GM21576 (cell line): ENCODE results near the gene GPR17.

Experiments
- ATAC-seq: cut with Tn5 transposase; IDR thresholded peaks from one replicate; pipeline ENCODE4 v1.9.1; 2021; ENCODE audit warnings: mild to moderate bottlenecking, moderate library complexity; ENCODE audit not compliant: unreplicated experiment

Gene GPR17

DNA sequence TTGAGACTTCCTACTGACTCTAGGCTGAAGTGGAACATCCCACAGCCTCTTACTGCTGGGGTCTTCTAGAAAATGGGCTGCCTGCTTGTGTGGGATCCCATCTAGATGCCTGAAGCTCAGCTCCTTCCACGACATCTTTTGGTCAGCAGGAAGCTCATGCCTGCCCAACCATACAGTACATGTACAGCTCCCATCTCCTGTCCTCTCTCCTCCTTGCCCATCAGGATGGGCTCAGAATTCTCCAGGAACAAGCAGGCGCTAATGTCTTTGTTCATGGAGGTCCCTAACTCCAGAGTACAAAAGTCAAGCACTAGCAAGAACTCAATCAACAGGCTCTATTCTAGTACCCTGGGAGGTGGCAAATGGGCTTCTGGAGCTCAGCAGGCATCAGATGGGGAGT, 31.7 kb upstream of the GPR17 start:
- ATAC-seq = no peak

DNA sequence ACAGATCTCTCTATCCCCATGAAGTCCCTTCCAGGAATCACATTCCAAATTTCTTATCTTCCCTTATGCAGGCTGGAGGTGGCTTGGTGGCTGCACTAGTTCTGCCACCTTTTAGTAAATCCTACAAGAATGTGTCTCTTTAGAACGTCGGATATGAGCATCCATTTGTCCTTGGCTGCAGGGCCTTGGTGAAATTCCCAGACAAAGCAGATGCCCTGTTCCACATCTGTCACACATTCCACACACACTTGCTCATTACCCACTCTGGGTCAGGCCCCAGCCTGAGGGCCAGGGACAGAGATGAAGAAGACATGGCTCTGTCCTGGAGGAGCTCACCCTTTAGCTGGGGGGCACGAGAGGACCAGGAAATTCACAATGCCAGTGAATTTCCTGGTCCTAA, 31.2 kb upstream of the GPR17 start:
- no peak for ATAC-seq

DNA sequence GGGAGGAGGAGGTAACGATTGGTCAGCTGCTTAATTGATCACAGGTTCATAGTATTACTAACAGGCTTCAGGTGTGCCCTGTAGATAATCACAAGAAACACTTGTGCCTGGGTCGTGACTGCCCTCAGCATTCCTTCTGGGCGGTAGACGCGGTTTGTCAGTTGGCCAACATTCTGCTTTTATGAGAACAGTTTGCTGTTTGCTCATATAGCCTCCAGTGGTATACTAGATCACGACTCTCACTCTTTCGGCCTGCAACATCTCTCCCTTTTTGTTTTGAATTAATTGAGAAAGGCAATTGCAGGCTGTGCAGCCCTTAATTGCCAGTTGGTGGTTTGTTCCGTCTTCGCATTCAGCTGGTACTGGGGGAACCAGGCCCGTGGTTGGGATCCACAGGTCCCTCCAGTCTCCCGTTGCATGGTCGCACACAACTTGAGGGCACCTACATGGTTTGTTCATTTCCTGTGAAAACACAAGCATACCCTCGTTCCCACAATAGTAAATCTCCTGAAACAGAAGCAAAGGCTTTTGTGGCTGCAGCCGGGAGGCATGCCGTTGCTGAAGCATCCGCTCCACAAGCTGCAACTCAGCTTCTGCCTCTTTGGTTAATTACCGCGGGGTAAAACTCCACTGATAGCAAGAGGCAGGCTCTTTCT, 30.3 kb upstream of the GPR17 start:
- no peak for ATAC-seq

DNA sequence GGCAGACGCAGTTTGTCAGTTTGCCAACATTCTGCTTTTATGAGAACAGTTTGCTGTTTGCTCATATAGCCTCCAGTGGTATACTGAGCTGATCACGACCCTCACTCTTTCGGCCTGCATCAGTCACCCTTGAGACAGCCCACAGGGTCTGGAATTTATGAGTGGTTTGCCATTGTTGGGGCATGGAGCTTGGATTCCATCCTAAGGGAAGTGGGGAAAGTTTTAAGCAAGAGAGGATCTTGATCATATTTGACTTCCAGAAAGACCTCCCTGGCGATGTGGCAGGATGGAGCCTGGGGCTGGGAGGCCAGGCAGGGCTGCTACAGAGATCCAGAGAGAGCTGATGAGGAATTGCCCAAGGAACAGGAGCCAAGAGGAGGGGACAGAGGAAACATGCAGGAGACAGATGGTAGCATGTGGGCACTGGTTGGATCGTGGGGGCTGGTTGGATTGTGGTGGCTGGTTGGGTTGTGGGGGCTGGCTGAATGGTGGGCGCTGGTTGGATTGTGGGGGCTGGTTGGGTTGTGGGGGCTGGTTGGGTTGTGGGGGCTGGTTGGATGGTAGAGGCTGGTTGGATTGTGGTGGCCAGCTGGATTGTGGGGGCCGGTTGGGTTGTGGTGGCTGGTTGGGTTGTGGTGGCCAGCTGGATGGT, 27.3 kb upstream of the GPR17 start:
- ATAC-seq = no peak

DNA sequence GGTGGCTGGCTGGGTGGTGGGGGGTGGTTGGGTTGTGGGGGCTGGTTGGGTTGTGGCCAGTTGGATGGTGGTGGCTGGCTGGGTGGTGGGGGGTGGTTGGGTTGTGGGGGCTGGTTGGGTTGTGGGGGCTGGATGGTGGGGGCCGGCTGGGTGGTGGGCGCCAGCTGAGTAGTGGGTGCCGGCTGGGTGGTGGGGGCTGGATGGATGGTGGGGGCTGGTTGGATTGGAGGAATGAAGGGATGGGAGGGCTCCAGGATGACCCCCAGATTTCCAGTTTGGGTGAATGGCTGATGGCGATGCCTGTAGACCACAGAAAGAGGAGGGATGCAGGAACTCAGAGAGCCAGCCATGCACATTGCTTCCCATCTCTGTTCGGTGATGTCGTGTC, 26.8 kb upstream of the GPR17 start:
- ATAC-seq = no peak

DNA sequence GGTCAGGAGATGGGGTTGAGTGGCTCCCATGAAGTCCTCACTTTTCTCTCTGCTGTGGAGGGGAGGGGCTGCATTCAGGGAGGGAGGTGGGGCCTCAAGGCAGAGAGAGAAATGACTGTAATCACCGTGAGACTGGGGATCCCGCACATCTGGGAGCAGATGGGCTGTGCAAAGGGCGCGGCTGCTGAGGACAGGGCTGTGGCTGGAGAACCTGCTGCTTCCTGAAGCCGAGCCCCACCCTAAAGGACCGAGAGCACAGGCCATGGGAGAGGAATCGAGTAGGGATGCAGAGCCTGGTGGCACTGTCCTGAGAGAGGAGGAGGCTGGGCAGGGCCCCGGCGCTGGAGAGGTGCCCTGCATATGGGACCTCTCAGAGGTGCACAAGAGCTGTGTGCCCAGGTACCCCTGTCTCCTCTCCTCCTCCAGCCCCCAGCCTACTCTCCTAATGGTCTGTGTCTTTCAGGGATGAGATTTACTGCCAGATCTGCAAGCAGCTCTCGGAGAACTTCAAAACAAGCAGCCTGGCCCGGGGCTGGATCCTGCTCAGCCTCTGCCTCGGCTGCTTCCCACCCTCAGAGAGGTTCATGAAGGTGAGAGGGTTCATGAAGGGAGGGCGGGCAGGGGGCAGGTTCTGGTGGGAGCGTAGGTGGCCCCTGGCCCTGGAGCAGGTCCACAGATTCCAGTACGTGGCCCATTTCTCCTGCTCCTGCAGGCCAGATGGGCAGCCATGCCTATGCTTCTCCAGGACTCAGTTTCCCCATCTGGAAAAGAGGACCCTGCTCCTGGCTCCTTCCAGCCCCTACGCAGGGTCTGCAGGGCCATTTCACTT, 25.9 kb upstream of the GPR17 start:
- ATAC-seq = no peak

DNA sequence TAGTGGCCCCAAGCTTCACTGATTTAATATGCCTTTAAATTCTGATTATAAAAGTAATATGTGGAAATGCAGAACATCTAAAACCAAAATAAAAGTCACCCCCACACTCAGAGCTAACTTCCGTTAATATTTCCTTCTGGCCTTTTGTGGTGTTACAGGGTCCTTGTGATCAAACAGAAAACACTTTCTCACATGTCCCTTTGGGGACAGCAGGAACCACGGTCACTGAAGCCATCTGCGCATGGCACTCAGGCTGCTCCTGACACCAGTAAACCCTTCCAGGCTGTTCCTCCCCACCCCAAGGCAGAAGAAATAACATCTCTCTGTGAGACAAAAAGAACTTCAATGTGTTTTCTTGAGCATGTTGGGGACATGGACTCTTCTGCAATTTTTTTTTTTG, 25.1 kb upstream of the GPR17 start:
- no peak for ATAC-seq

DNA sequence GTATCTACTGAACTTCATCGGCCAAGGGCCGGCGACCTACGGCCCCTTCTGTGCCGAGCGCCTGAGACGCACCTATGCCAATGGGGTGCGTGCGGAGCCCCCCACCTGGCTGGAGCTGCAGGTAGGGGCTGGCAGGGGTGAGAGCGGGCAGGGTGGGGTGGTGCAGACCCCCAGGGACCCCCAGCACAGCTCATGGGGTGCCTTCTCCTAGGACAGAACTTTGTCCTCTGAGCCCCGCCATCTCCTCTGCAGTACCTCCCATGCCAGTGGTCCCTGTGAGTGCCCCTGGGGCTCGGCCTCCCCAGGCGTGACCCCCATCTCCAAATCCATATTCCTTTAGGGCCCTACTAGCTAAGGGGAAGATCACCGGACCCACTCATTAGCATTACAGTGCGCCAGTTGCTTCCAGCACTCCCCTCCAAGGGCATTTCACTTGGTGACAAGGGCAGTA, 23.9 kb upstream of the GPR17 start:
- ATAC-seq = no peak

DNA sequence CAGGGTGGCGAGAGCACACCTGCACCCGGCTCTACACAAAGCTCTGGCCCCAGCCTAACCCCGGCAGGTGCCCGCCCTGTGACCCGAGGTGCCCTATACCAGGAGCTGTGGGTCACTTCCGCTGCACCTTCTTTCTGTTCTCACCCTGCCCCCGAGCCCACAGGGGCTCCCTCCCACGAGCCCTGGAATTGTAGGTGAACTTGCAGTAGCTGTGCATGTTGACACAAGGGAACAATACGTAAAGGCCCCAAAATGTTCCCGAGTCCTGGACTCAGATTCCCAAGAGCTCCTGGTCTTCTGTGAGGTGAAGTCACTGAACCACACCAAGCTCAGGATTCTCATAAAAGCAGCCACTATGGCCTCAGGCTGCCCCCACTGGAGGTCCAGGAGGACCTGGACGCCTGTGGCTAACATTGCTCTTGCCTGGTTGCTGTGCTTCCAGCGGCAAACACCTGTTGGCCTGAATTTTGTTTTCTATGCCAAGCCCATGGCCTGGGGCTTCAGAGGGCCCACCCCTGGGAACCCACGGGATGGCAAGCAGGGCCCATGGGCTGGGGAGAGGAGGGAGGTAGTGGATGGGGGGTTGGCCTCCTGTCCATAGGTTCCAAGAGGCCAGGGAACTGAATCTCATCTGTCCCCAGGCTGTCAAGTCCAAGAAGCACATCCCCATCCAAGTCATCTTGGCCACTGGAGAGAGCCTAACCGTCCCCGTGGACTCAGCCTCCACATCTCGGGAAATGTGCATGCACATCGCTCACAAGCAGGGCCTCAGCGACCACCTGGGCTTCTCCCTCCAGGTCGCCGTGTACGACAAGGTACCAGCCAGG, 23.2 kb upstream of the GPR17 start:
- ATAC-seq = no peak

DNA sequence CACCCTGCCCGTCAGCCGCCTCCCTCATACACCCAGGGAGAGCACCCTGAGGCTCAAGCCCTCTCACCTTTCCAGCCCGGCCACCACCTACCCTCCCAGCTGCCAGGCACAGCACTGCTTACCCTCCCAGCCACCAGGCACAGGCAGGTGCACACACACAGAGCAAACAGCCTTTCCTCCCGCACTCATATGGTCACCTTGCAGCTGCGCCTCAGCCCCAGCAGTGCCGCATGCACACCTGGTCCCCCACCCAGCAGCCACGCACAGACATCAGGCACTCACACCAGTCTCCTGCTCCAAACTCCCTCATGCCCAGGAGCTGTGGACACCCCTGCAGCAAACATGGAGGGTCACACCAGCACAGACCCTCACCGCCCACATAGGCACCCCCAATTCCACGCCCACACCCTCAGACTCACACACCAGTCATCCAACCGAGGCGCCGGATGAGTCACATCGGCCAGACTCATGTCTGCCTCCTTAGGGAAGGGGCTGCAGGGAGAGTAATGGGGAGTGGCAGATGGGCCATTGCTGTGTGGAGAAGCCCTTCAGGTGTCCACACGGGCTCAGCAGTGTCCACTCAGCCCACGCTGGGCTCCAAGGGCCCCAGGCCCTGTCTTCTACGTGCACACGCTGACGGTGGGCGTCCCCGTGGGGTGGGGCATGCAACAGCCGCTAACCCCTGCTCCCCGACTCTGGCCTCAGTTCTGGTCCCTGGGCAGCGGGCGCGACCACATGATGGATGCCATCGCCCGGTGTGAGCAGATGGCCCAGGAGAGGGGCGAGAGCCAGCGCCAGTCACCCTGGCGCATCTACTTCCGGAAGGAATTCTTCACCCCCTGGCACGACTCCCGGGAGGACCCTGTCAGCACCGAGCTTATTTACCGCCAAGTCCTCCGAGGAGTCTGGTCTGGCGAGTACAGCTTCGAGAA, 22.3 kb upstream of the GPR17 start:
- no peak for ATAC-seq

DNA sequence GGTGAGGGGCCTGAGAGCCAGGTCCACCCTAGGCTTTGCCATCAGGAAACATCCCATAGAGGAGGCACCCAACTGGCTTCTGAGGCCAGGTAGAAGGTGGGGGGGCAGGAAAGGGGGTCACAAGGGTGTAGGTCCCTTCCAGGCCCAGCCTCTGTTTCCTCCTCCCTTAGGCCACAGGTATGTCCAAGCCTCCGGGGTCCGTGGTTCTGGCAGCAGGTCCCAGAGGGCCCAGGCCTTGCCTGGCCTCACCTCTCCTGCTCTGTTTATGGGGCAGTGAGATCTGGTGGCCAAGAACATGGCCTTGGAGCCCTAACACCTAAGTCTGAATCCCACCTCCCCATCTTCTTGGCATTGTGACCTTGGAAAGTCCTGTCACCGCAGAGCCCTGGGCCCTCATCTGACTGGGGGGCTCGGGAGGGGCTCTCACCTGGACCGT, 21.6 kb upstream of the GPR17 start:
- no peak for ATAC-seq

DNA sequence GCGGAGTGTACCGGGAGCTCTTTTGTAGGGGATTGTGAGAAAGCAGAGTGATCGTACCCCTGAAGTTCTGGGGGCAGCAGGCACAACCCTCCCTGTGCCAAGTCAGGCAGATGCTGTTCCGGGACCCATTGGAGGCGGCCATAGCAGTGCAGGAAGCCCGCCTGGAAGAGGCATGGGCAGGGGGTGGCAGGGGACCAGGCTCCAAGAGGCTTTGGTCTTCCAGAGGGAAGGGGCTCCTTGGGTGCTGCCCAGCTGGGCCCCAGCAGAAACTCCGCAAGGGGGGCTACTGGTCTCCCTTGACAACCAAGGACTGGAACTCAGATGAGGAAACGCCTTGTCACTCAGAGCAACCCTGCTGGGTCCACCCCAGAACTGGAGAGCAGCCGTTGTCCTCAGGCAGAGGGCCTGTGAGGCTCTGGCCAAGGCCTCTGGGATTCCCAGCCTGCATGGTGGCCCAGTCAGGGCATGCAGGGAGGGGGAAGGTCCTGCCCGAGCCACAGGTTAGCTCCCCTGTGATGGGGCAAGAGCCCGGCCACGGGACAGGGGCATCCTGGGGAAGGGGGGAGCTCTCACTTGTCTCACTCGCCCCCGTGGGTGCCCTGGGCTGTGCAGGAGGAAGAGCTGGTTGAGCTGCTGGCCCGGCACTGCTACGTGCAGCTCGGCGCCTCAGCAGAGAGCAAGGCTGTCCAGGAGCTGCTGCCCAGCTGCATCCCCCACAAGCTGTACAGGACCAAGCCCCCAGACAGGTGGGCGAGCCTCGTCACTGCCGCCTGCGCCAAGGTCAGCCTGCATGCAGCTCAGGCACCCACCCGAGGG, 21.0 kb upstream of the GPR17 start:
- no peak for ATAC-seq

DNA sequence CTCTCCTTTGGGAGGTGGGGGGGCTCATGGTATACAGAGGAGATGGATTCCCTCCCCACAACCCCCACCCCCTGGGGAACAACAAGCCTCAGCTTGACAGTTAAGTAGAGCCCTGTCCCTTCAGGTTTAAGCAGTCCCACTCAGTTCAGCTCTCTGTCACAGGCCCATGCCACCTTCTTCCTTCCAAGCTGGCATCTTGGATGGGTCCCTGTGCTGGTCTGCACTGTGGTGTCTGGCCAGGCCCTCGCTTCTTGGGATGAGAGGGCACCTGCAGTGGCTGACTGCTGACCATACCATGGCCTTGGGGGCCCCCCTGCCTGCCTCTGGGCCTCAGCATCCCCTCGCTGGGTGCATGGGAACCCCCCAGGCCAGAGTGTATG, 20.4 kb upstream of the GPR17 start:
- ATAC-seq = no peak

DNA sequence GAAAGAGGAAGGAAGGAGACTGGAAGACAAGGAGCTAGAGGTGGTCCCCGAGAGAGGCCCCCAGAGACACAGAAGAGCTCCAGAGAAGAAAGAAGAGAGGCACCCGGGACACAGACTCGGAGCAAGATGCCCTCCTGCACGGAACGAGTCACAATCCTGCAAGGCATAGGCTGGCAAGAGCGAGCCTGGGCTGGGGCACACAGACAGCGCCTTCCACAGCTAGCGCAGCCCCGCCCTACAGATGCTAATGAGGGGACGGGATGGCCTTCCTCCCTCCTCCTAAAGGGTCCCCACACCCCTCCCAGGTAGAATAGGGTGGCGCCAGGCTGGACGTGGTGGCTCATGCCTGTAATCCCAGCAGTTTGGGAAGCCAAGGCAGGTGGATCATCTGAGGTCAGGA, 19.8 kb upstream of the GPR17 start:
- ATAC-seq = no peak

DNA sequence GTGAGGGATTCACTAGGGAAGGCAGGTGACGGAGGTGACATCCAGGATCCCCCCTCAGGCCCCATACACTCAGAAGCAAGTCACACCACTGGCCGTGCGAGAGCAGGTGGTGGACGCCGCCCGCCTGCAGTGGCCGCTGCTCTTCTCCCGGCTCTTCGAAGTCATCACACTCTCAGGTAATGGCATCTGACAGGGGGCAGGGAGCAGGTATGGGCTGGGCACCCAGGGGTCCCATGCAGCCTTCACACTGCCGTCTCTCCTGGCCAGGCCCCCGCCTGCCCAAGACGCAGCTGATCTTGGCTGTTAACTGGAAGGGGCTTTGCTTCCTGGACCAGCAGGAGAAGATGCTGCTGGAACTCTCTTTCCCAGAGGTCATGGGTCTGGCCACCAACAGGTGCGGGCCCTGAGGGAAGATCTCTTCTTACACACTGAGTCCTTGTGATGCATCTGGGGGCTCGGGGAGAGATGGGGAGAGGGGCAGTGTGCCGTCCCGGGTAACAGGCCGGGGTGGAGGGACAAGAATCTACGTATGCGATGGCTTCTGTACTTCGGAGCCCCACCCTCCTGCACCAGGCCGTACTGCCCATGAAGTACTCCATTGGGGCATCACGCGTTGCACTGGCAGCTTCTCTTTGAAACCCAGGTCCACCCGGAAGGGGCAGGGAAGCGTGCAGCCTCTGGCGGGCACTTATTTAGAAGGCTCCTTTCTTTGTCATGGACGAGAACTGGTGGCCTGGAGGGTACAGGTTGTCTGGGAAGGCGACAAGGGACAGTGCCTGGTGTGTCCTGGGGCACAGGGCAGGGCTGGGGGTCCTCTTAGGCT, 18.8 kb upstream of the GPR17 start:
- no peak for ATAC-seq

DNA sequence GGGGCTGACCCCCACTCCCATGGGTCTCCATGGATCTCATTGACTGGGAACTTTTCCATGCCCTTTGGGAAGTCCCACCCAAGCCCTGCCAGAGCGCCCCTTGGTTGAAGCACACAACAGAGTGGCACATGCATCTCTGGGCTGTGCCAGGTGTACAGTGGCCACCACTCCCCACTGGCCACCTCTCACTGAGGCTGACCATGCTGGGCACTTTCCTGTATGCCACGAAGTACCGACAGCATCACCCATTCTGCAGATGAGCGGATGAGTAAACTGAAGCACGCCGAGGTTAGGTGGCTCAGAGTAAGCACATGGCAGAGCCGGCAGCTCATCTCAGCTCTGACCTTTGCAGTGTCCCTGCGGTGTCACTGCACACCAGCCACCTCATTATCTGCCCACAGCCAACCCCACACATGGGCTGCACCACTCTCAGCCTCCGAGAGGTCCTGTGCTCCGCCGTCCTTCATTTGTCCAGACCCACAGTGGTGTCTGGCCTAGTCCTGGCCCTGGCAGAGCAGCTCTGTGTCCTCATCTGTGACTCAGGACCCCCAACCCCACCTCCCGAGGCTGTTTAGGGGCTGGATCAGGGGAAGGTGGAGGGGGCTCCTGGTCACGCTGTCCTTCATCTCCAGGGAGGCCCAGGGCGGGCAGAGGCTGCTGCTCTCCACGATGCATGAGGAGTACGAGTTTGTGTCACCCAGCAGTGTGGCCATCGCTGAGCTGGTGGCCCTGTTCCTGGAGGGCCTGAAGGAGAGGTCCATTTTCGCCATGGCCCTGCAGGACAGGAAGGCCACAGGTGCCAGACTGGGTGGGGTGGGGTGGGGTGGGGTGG, 18.0 kb upstream of the GPR17 start:
- ATAC-seq = no peak

DNA sequence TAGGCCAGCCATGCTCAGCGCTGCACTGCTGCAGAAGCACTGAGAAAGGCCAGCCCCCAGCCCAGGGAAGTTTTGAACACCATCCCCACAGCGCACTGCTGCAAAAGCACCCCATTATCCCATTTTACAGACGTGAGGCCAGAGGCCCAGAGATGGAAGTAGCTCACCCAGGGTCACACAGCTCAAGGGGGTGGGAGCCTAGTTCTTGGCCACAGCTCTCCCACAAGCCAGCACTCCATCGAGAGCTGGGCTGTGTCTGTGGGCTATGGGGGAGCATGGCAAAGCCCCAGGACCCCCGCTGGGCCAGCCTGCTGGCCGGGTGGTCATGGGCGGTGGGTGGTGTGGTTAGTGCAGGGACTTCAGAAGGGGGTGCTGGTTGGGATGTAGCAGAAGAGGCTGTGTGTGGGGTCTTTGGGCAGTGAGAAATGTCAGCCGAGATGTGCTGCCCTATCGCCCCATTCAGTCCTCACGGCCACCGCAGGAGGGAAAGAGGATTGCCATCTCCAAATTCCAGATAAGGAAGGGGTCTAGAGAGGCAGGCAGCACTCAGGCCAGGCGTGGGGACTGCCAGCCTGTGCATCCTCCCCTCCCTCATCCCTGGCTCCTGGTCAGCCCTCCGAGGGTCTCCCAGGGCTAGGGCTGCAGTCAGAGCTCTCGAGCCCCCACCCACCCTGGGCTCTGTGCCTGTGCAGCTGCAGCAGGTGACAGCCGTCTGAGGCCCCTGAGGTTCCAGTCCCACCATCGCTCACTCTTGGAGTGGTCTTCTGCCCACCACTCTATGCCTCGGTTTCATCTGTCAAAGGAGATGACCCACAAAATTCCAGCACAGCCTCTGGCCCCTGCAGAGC, 17.0 kb upstream of the GPR17 start:
- ATAC-seq = no peak
